AG04449 (cell line): ENCODE results near the gene IL5RA.

ENCODE experiments used
- CTCF ChIA-PET: fragments of 350-600 bp; formaldehyde crosslinking; extraction: SDS; loops from one replicate; lab custom pipeline; 2021; ENCODE audit warnings: antibody characterized with exemption; lab: Yijun Ruan, JAX
- POLR2A ChIA-PET: fragments of 400-600, 350-600 bp; formaldehyde crosslinking; extraction: SDS; loops from one replicate; lab custom pipeline; 2020; ENCODE audit warnings: antibody characterized with exemption, inconsistent platforms; lab: Yijun Ruan, JAX
- DNase-seq: peaks from one replicate; pipeline ENCODE4 v3.0.0-alpha.2; 2010; ENCODE audit warnings: low read depth, low spot score
- H3K4me3 ChIP-seq: 2 replicates; pipeline ENCODE4 v1.5.1; 2011; ENCODE audit warnings: low read depth, mild to moderate bottlenecking, control low read depth, low read length
- TF ChIP-seq, protein P1 (sequence below): IDR thresholded peaks from one replicate; pipeline ENCODE4 v1.5.1; 2011; ENCODE audit warnings: mild to moderate bottlenecking, moderate library complexity, low read length, control low read depth, inconsistent platforms; ENCODE audit not compliant: insufficient read depth; ENCODE audit errors: missing control alignments

The IL5RA gene

DNA sequence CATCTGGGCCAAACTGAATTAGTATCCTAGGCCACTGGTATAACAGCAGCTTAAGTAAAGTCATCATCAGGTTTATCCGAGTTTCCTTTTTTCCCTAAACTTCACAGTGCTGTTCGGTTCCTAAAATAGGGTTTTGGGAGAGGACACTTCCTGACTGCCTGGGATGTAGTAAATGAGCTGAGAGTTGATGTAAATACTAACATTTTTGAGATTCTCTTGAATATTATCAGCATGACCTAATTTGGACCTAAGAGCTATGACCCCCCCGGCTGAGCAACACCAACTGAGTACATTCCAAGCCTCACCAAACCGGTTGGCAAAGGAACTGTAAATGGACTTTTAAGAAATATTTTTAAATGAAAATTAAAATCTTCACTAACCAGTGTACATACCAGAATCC, 78.8 kb downstream of the IL5RA start:
- CTCF ChIA-PET: no interaction called here
- no peak for DNase-seq
- TF ChIP-seq, protein P1, sequence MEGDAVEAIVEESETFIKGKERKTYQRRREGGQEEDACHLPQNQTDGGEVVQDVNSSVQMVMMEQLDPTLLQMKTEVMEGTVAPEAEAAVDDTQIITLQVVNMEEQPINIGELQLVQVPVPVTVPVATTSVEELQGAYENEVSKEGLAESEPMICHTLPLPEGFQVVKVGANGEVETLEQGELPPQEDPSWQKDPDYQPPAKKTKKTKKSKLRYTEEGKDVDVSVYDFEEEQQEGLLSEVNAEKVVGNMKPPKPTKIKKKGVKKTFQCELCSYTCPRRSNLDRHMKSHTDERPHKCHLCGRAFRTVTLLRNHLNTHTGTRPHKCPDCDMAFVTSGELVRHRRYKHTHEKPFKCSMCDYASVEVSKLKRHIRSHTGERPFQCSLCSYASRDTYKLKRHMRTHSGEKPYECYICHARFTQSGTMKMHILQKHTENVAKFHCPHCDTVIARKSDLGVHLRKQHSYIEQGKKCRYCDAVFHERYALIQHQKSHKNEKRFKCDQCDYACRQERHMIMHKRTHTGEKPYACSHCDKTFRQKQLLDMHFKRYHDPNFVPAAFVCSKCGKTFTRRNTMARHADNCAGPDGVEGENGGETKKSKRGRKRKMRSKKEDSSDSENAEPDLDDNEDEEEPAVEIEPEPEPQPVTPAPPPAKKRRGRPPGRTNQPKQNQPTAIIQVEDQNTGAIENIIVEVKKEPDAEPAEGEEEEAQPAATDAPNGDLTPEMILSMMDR: no peak
- POLR2A ChIA-PET: no interaction called here
- no peak overlapping the region for H3K4me3 ChIP-seq

- POLR2A ChIA-PET: no interaction called here
- no peak overlapping the region for H3K4me3 ChIP-seq
- TF ChIP-seq, protein P1: no peak
- DNase-seq: no peak
- CTCF ChIA-PET: no interaction called here
Observed at GRCh38 chr3:3027976-3028567, 82.1 kb downstream of the IL5RA start.

- TF ChIP-seq, protein P1: no peak
- no peak for DNase-seq
- POLR2A ChIA-PET: no interaction called here
- H3K4me3 ChIP-seq: no peak overlapping the region
- CTCF ChIA-PET: no interaction called here
Observed at GRCh38 chr3:3023111-3023745, 86.9 kb downstream of the IL5RA start.

DNA sequence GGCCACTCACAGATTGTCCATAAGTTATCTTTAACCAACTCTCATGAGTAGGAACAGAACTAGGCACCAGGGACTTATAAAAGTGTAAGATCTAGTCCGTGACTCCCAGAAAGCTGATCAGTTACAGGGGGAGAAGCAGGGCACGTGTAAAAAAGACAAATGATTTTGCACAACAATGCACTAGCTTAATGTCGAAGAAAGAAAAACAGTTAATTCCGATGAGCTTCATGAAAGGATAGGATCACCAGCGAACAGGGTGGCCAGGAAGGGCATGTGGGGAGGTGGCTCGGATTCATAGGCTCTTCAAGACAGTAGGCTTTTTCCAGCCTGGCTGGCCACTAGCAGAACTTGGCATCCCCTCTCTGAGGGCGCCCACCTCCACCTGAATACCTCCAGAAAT, 90.0 kb downstream of the IL5RA start:
- DNase-seq: no peak
- ChIA-PET POLR2A (no interaction called here), CTCF (no interaction called here)
- no peak overlapping the region for H3K4me3 ChIP-seq
- TF ChIP-seq, protein P1: no peak
